Measurements from ENCODE around the gene NSF.
A peak's percentile ranks its signal among the peaks of the same experiment; 100 is the strongest.

The NSF gene

DNA sequence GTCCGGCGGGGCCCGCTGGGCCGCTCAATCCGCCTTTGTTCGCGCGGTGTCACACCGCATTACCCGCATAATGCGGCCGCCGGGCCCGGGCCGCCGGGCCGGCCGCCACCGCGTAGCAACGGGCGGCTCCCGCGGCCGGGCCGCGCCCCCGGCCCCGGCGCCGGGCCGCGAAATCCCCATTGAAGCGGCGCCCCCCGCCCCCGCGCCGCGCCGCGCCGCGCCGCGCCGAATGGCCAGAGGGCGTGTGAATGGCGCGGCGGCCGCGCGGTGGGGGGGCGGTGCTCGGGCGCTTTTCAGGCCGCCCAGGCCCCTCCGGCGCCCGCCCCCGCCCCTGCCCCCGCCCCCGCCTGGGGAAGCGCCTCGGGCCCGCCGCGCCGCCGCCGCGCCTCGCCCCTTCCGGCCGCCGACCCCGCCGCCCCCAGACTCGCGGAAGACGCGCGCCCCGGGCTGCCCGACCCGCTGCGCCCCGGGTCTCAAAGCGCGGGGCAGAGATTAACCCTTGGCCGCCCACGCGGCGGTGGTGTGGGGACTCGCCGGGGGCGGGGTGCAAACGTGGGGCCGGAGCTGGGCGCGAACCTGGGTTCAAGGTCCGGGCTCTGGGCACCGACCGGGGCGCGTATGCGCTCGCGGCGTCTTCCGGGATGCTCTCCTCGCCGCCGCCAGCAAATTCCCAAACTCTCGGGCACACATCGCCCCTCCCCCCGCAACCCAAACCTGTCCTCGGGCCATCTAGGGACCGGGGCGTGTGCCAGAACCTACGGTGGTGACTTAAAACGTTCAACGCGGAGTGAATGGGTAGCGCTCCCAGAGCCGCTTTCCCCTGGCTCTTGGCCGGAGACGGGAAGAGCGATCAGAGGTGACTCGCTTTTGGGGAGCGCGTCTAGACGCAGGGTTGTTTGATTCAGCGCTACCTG lies 181.3 kb downstream of the NSF start:
- TF ChIP-seq CTCF (IDR thresholded peaks at IDR 0.05) (no peak), ZFX (IDR thresholded peaks at IDR 0.05; ENCODE audit: borderline replicate concordance) (no peak)
- H3K27ac ChIP-seq: peak overlapping the region; percentile 65

- H3K27ac ChIP-seq: peak overlapping the region; percentile 65
- TF ChIP-seq CTCF (IDR thresholded peaks at IDR 0.05) (no peak), ZFX (IDR thresholded peaks at IDR 0.05; ENCODE audit: borderline replicate concordance) (no peak)
Observed at GRCh38 chr17:46772475-46773220, 182.2 kb downstream of the NSF start.

- TF ChIP-seq ZFX (IDR thresholded peaks at IDR 0.05; ENCODE audit: borderline replicate concordance): no peak
- no peak for TF ChIP-seq CTCF (IDR thresholded peaks at IDR 0.05)
- peak overlapping the region; percentile 65; the same call in 1 of the 2 replicates for H3K27ac ChIP-seq
Observed at GRCh38 chr17:46773221-46773605, 182.7 kb downstream of the NSF start.

DNA sequence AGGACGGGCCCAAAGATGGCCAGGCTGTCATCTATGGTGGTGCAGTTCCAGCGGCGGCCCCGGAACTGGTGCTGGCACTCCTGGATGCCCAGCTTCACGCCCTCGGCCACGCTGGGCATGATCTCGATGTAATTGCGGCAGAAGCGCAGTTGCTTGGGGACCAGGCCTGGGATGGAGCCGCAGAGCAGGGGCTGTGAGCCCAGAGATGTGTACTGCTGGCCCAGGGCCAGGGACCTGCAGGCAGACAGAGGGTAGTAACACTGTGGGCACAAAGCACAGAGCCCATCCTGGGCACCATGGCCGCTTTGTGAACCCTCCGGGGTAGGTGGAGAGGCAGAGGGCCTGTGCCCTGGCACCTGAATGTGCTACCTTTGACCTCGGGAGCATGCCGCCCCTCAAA lies 183.2 kb downstream of the NSF start:
- TF ChIP-seq ZFX (IDR thresholded peaks at IDR 0.05; ENCODE audit: borderline replicate concordance) (no peak), CTCF (IDR thresholded peaks at IDR 0.05) (no peak)

DNA sequence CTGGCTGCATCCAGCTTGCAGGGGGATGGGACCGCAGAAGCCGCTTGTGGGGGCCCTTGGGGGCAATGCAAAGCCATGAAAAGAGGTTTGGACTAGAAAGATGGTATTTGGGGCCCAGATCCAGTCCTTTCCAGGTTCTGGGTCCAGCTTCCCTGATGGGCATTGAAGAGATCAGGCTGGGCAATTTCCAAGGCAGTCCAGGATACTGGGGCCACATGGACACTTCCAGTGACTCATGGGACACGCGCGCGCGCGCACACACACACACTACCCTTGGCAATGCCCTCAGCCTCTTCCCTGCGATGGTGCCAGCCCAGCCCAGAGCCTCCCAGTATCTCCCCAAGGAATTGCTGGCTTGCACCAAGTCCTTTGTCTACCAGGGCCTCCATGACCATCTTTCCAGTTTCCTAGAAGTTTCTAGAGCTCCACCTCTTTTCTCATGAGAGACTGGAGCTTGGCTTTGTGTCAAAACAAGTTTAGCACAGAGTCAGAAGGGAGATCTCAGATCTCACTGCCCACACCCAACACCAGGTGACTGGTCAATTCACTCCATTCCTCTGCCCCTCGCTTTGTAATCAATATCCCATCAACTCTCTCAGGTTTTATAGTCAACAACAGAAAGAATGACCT lies 183.8 kb downstream of the NSF start:
- no peak for TF ChIP-seq ZFX (IDR thresholded peaks at IDR 0.05; ENCODE audit: borderline replicate concordance)
- H3K27ac ChIP-seq: no peak overlapping the region

More for the DNA sequence above, 183.2 kb downstream of the NSF start:
- H3K27ac ChIP-seq: no peak overlapping the region

DNA sequence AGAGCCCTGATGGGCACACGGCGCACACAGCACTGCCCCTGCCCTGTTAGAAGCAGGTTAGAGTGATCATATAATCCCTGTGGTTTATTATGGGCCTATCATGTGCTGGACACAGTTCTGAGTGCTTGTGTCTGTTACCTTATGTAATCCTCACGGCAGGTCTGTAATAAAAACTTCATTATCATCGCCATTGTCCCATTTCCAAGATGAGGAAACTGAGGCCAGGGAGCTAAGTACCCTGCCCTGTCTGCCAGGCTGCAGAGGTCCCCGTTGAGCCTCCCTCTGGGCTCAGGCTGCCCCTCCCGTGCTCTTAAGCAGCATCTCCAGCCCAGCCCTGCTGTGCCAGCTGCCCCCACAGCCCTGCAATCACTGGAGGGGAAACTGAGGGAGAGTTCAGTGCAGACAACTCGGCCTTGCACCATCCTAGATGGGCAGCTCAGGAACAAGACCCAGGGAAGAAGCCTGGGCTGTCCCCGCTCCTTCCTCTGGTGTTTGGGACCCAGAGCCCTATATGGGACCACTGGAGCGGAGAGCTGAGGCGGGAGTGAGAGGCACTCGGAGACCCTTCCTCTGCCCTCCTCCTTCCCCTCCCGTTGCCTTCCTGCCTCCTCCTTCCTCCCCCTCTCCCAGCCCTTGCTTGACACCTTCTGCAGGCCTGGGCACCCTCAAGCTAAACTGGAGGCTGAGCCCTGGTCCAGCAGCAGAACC lies 186.0 kb downstream of the NSF start:
- H3K27ac ChIP-seq: no peak overlapping the region
- TF ChIP-seq CTCF (IDR thresholded peaks at IDR 0.05) (no peak), ZFX (IDR thresholded peaks at IDR 0.05; ENCODE audit: borderline replicate concordance) (no peak)
